ENCODE results near the gene TRPV4. TPM values are rescaled to one million over a fixed set of nuclear protein-coding genes. Genes with fewer than 3 reads are reported as not detected.

TRPV4 gene
- total RNA-seq, 3 donors from 2014 or later, result not detected

DNA sequence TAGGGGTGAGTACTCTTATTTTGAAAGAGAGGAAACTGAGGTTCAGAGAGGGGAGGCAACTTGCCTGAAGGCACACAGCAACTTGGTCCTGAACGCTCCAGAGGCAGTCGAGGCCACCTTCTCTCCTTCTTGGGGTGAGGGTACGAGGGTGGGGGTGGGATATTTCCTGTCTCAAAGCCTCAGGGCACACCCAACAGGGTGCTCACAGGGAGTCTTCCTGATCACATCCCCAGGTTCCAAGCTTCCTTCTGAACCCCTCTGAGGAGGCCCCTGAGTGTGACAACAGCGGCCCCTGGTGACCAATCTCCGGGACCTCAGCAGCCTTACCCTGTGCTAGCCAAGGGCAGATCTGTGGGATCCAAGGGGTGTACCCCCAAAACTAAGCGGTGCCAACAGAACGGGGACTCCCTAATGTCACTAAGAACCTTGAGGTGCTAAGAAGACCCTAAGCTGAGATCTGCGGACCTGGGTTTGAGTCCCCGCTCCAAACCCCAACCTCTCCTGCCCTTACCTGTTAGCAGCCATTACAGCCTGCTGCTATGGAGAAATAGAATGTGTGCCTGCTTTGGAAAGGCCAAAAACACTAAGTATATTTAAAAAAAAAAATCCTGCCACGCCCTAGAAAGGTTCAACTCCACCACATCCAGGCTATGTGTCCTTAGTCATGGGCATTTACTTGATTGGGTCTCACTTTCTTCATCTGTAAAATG is 57.9 kb downstream of the TRPV4 start:
- no peaks in the 10 kb centered on the region for H3K27me3 Mint-ChIP-seq (ENCODE audit: low read depth)
- DNase-seq (peak; percentile 67), ATAC-seq (peak; percentile 82)
- H3K36me3 Mint-ChIP-seq (ENCODE audit: insufficient read depth), result no peaks in the 10 kb centered on the region
- H3K4me3 Mint-ChIP-seq, result no peak overlapping the region
- H3K4me1 Mint-ChIP-seq (ENCODE audit: low read depth), result peaks cover 10% of the 10 kb centered on the region
- no peaks in the 10 kb centered on the region for H3K9me3 Mint-ChIP-seq

DNA sequence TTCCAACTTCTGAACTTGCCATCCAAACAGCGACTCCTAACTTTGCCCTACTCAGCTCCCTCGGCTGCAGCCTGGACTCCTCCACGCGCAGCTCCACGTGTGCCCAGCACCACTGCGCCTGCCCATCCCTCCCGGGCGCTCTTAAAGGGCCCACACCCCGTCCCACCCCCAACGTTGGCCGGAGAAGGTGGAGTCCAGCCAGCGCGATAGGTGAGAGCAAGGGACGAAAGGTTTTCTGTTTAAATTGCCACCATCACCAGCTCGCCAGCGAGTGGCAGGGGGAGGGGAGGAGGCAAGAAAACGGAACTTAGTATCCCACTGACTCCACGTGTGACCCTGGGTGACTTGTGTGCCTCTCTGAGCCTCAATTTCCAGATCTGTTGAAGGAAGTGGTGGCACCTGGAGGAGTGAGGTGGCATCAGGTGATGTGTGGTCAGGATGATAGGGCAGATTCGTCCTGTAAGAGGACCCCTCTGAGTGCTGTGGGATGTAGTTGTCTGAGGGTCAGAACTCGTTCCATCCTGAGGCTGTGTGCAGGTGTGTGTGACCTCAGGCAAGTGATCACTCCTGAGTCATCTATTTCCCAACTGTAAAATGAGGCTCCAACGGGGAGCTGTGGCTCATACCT is 59.7 kb downstream of the TRPV4 start:
- Mint-ChIP-seq H3K27me3 (ENCODE audit: low read depth) (no peaks in the 10 kb centered on the region), H3K4me1 (ENCODE audit: low read depth) (peaks cover 10% of the 10 kb centered on the region), H3K9me3 (no peaks in the 10 kb centered on the region), H3K36me3 (ENCODE audit: insufficient read depth) (no peaks in the 10 kb centered on the region), H3K4me3 (no peak overlapping the region)
- ATAC-seq (no peak), DNase-seq (no peak)

DNA sequence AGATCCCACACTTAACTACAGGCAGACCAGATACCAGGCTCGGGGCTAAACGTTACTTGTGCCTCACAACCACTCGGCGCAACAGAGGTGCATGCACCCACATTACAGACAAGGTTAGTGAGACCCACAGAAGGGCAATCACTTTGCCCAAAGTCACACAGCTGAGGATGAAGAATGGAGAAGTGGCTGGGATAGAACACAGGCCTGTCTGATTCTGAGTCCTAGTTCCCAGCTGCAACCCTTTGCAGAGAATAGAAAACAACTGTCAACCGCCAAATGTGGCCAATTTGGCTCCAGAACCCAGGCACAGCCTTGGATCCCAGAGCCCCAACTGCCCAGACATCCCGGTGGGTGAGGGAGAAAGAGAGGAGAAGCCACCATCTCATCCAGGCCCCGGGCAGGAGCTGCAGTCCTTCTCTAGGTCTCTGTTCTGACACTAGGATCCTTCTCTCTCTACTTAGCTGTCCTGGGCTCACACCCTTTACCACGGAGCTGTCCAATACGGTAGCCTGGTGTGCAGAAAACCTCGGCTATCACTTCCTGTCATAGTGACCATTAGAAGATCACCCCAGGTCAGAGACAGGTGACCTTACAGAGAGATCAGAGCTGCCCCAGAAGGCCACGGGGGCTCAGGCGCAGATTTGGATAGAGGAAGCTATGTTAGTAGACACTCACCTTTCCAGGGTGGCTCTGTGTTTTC is 60.4 kb downstream of the TRPV4 start:
- ATAC-seq (no peak), DNase-seq (no peak)
- Mint-ChIP-seq H3K4me1 (ENCODE audit: low read depth) (peaks cover 10% of the 10 kb centered on the region), H3K27me3 (ENCODE audit: low read depth) (no peaks in the 10 kb centered on the region), H3K9me3 (no peaks in the 10 kb centered on the region), H3K4me3 (peak overlapping the region; percentile 19), H3K36me3 (ENCODE audit: insufficient read depth) (no peaks in the 10 kb centered on the region)

DNA sequence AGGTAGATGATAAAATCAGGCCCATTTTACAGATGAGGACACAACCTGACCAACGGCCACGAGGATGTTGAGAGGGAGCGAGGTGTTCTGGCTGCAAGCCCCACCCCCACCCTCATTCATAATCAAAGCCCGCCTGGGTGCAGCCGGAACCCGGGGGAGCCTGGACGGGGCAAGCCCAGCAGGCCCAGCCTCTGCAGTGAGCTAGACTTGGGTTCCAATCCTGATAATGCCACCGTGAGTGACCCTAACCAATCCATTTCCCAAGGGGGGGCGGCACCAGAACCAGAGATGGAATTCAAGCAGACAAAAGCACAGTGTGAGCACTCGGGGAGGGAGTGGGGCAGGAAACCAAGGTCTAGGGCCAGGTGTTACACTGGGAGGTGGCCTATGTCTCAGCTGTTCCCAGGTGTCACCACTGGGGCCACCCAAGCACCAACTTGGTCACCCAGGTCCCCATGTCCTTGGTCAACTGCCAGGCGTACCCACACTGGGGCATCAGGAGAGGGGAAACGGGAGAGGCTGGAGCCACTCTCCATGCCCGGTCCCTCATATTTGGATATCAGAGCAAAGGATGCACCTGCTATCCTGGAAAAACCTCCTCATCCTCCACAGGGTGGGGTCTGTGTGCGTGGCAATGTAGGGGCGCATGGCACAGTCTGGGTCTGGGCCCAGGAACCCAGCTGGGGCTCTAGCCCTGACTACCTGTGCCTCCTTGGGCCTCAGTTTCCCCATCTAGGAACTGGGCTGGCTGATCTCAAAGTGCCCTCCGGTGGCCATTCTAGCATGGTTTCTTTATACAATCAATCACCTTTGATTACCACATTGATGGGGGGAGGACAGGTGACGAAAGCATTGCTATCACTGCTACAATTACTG is 61.2 kb downstream of the TRPV4 start:
- DNase-seq, result no peak
- Mint-ChIP-seq H3K36me3 (ENCODE audit: insufficient read depth) (no peaks in the 10 kb centered on the region), H3K27me3 (ENCODE audit: low read depth) (no peaks in the 10 kb centered on the region), H3K4me3 (peak overlapping the region; percentile 19), H3K9me3 (no peaks in the 10 kb centered on the region), H3K4me1 (ENCODE audit: low read depth) (peaks cover 5% of the 10 kb centered on the region)
- ATAC-seq, result no peak

DNA sequence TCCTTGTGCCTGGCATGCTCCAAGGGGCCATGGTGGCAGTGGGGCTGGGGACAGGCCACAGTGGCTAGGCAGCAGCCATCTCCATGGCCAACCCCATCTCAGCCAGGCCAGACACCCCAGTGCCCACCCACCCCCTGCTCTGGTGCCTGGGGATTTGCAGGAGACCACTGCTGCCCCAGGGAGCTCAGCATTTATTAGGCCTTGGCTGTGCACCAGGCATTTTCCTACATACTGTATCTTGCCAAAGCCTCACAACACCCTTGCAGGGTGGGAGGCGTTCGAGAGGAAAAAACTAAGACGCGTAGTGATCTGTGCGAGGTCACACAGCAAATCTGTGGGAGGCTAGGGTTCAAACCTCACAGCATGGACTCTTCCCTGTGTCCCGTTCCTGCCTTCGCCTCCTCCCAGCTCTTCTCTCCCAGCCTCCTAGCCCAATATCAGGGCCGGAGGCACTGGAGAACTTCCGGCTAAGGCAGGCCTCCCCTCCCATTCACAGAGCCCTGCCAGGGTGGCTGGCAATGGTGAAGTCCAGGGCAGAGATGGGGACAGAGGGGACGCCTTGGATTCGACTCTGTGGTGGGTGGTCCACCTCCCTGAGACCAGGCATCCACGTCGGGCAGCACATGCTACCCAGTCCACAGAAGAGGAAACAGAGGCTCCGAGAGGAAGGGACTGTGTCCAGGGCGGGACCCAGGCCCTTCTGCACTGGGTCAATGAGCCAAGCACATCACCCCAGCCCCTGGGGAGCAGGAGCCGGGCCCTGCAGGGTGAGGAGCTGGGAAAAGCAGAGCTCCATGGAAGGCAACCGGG is 62.1 kb downstream of the TRPV4 start:
- DNase-seq, result no peak
- Mint-ChIP-seq H3K9me3 (no peaks in the 10 kb centered on the region), H3K27me3 (ENCODE audit: low read depth) (no peaks in the 10 kb centered on the region), H3K36me3 (ENCODE audit: insufficient read depth) (no peaks in the 10 kb centered on the region), H3K4me1 (ENCODE audit: low read depth) (peaks cover 5% of the 10 kb centered on the region), H3K4me3 (no peak overlapping the region)
- no peak for ATAC-seq

DNA sequence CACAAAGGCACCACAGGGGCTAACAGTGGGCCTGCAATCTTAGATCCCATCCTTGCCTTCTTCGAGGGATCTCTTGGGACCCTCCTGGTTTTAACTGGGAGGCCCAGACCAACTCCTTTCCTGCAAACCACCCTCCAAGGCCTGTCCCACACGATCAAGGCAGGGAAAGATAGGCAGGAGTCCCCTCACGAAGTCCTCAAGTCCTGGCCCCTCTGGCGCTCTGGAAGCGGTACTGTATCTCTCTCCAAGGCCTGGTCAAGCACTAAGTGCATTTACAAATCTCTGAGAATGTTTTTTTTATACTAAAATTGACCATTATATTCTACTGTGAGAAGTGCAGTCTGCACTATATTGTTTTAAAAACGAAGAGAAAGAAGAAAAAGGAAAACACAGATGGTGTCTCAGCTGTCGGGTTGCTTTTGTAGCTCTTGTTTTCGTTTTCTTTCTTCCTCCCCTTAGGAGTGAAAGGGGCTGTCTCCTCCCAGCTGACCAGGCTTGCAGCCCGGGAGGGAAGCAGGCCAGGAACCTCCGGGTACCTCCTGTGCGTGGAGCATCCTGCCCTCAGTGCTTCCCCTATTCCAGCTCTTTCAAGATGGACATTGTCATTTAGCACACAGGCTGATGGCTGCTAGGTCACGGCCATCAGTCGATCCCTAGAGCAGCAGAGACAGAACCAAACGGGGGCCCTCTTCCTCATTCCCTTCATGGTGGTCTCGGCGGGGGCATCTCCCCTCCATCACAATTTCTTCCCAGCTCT is 62.9 kb downstream of the TRPV4 start:
- no peaks in the 10 kb centered on the region for H3K27me3 Mint-ChIP-seq (ENCODE audit: low read depth)
- H3K4me3 Mint-ChIP-seq, result no peak overlapping the region
- no peaks in the 10 kb centered on the region for H3K9me3 Mint-ChIP-seq
- no peak for ATAC-seq
- H3K36me3 Mint-ChIP-seq (ENCODE audit: insufficient read depth), result no peaks in the 10 kb centered on the region
- no peak for DNase-seq
- H3K4me1 Mint-ChIP-seq (ENCODE audit: low read depth), result peaks cover 5% of the 10 kb centered on the region

DNA sequence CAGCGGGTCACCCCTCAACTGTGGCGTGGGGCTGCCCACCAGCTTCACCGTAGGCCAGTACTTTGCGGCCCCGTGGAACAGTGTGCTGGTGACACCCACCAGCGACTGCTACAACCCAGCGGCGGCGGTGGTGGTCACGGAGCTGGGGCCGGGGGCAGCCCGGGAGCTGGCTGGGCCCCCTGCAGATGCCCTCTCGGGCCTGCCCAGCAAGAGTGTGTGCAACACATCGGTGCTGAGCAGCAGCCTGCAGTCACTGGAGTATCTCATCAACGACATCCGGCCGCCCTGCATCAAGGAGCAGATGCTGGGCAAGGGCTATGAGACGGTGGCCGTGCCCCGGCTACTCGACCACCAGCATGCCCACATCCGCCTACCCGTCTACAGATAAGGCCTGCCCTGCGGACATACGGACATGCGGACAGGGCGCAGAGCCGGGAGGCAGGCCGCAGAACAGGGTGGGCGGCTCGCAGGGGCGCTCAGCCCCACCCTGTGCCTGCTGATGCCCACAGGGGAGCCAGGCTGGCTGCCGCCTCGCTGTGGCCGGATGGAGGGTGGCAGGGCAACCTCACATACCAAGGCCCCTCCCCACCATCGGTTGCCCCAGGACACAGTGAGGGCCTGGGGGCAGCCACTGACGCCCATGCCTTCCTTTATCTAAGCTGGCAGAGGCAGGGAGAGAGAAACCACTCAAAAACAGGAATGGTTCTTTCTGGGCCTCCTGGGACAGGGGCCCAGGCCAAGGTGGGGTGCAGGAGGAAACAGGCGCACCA is 64.1 kb downstream of the TRPV4 start:
- no peaks in the 10 kb centered on the region for H3K36me3 Mint-ChIP-seq (ENCODE audit: insufficient read depth)
- no peaks in the 10 kb centered on the region for H3K27me3 Mint-ChIP-seq (ENCODE audit: low read depth)
- H3K9me3 Mint-ChIP-seq, result no peaks in the 10 kb centered on the region
- no peak overlapping the region for H3K4me3 Mint-ChIP-seq
- ATAC-seq (no peak), DNase-seq (no peak)
- H3K4me1 Mint-ChIP-seq (ENCODE audit: low read depth), result peaks cover 5% of the 10 kb centered on the region

DNA sequence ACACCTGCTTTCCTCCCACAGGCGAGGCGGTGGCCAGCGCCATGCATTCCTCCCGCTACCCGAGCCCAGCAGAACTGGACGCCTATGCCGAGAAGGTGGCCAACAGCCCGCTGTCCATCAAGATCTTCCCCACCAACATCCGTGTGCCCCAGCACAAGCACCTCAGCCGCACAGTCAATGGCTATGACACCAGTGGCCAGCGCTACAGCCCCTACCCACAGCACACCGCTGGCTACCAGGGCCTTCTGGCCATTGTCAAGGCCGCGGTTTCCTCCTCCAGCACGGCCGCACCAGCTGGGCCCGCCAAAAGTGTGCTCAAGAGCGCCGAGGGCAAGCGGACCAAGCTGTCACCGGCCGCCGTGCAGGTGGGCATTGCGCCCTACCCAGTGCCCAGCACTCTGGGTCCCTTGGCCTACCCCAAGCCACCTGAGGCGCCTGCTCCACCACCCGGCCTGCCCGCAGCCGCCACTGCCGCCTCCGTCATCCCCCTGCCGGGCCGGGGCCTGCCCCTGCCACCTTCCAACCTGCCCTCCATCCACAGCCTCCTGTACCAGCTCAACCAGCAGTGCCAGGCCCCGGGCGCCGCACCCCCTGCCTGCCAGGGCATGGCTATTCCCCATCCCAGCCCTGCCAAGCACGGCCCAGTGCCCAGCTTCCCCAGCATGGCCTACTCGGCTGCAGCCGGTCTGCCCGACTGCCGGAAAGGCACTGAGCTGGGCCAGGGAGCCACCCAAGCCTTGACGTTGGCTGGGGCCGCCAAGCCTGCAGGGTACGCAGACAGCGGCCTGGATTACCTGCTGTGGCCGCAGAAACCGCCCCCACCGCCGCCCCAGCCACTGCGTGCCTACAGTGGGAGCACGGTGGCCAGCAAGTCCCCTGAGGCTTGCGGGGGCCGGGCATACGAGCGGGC is 65.0 kb downstream of the TRPV4 start:
- Mint-ChIP-seq H3K9me3 (peaks cover 4% of the 10 kb centered on the region), H3K4me3 (no peak overlapping the region), H3K4me1 (ENCODE audit: low read depth) (peaks cover 2% of the 10 kb centered on the region), H3K27me3 (ENCODE audit: low read depth) (no peaks in the 10 kb centered on the region), H3K36me3 (ENCODE audit: insufficient read depth) (no peaks in the 10 kb centered on the region)
- ATAC-seq, result no peak
- DNase-seq, result no peak

DNA sequence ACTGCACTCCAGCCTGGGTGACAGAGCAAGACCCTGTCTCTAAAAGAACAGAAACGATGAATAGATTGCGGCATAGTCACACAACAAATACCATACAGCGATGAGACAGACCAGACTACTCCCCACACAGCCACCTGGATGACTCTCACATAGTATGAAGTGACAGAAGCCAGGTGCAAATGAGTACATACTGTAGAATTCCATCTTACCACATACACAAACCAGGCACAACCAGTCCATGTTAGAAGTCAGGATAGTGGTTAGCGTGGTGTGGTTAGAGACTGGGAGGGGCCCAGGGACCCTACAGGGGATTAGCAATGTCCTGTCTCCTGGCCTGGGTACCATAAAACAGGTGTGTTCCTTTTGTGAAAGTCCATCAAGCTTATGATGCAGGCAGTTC is 65.7 kb downstream of the TRPV4 start:
- no peak for DNase-seq
- no peaks in the 10 kb centered on the region for H3K36me3 Mint-ChIP-seq (ENCODE audit: insufficient read depth)
- ATAC-seq, result no peak
- no peaks in the 10 kb centered on the region for H3K27me3 Mint-ChIP-seq (ENCODE audit: low read depth)
- H3K9me3 Mint-ChIP-seq, result peaks cover 5% of the 10 kb centered on the region
- no peak overlapping the region for H3K4me3 Mint-ChIP-seq
- H3K4me1 Mint-ChIP-seq (ENCODE audit: low read depth), result no peaks in the 10 kb centered on the region

DNA sequence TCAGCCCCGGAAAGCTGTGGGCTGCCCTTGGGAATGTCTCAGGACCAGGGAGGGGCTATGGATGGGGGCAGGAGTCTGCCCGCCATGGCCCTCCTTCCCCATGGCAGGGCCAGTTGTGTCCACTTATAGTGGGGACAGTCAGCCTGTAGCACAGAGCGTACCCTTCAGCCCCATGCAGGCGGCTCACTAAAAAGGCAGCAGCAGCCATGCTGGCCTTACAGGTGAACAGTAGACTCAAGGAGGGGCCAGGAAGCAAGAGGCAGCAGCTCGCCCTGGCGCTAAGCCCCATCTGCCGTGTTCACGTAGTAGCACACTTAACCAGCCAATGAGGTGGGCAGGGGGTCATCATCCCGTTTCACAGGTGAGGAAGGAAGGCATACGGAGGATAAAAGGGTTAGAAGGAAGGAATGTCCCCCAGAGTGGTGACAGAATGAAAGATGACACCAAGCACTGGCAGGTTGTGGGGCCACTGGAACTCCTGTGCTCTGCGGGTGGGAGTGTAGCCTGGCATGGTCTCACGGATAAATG is 66.9 kb downstream of the TRPV4 start:
- DNase-seq (no peak), ATAC-seq (no peak)
- Mint-ChIP-seq H3K27me3 (ENCODE audit: low read depth) (no peaks in the 10 kb centered on the region), H3K9me3 (peaks cover 5% of the 10 kb centered on the region), H3K4me1 (ENCODE audit: low read depth) (no peaks in the 10 kb centered on the region), H3K4me3 (no peak overlapping the region), H3K36me3 (ENCODE audit: insufficient read depth) (no peaks in the 10 kb centered on the region)

DNA sequence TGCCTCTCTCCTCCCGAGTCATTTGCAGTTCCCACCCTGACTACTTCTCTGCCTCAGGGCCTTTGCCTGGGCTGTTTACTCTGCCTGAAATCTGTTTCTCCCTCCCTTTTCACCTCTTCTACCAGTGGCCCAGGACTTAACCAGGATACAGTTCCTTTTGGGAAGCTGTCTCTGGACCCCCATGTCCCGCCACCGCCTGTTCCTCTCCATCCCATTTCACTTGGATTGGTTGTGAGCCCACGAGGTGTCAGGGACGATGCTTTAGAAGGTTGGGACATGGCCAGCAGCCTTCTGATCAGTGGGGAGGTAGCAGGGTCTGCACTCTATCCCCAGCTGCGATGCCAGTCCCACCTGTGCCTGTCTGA is 67.8 kb downstream of the TRPV4 start:
- H3K36me3 Mint-ChIP-seq (ENCODE audit: insufficient read depth), result no peaks in the 10 kb centered on the region
- H3K4me1 Mint-ChIP-seq (ENCODE audit: low read depth), result peaks cover 2% of the 10 kb centered on the region
- no peaks in the 10 kb centered on the region for H3K27me3 Mint-ChIP-seq (ENCODE audit: low read depth)
- H3K9me3 Mint-ChIP-seq, result peaks cover 5% of the 10 kb centered on the region
- ATAC-seq (no peak), DNase-seq (no peak)
- H3K4me3 Mint-ChIP-seq, result no peak overlapping the region

Measured in activated T-cell treated with anti-CD3 and anti-CD28 coated beads, Interleukin-2, amount 50 U/mL, for 4 hours (primary cell).